D721Med (cell line): ENCODE data around the gene CYP51A1.
A peak's percentile ranks its signal among the peaks of the same experiment; 100 is the strongest.
"Not testable (repeated sequence)": the region's sequence is repeated elsewhere in the genome, so short reads cannot be mapped to it uniquely, and the experiment has no call there.

Experiments
- DNase-seq: peaks from one replicate; pipeline ENCODE4 v3.0.0; 2011; ENCODE audit warnings: low spot score; ENCODE audit not compliant: insufficient read length
- FAIRE-seq: peaks from 2 replicates; lab custom pipeline; 2011; peaks lifted over from hg19 to GRCh38; lab: Jason Lieb, UNC
- CTCF ChIP-seq: IDR thresholded peaks from 2 replicates; pipeline ENCODE4 v1.5.1; 2012; ENCODE audit warnings: mild to moderate bottlenecking, control low read depth; ENCODE audit not compliant: insufficient read depth; ENCODE audit errors: missing control alignments

Gene CYP51A1

GRCh38 chr7:92134271-92135051 lies at the start of gene CYP51A1:
Gene CYP51A1, minus strand, starts transcription at chr7:92134477. Its CDS starts 113 bp downstream, at chr7:92134364.
- no peak for TF ChIP-seq CTCF
- DNase-seq (peak; percentile 75), FAIRE-seq (no peak)

- FAIRE-seq, result no peak
These were observed 44.9 kb upstream of the CYP51A1 start, which contains the start of gene LRRD1 for GRCh38 chr7:92178928-92179924. Gene LRRD1, minus strand, starts transcription at chr7:92179142. Its CDS starts 13,940 bp downstream, at chr7:92165202.

GRCh38 chr7:92177362-92177761 lies 43.1 kb upstream of the CYP51A1 start:
- DNase-seq (no peak), FAIRE-seq (no peak)
- TF ChIP-seq CTCF, result no peak

More at GRCh38 chr7:92178928-92179924, 44.9 kb upstream of the CYP51A1 start, which contains the start of gene LRRD1:
- peak; percentile 87 for TF ChIP-seq CTCF
- peak; percentile 65 for DNase-seq

- not testable (repeated sequence) for DNase-seq, FAIRE-seq
These were observed 35.3 kb upstream of the CYP51A1 start for GRCh38 chr7:92169529-92169928.

- DNase-seq (no peak), FAIRE-seq (no peak)
- TF ChIP-seq CTCF, result no peak
These were observed 27.0 kb upstream of the CYP51A1 start for GRCh38 chr7:92161271-92161670.

- no peak for FAIRE-seq
- TF ChIP-seq CTCF, result no peak
- no peak for DNase-seq
These were observed 24.6 kb upstream of the CYP51A1 start for GRCh38 chr7:92158660-92159575.
